ENCODE measurements around the gene GCN1.
"Not testable (repeated sequence)": the region's sequence is repeated elsewhere in the genome, so short reads cannot be mapped to it uniquely, and the experiment has no call there.

Gene GCN1

DNA sequence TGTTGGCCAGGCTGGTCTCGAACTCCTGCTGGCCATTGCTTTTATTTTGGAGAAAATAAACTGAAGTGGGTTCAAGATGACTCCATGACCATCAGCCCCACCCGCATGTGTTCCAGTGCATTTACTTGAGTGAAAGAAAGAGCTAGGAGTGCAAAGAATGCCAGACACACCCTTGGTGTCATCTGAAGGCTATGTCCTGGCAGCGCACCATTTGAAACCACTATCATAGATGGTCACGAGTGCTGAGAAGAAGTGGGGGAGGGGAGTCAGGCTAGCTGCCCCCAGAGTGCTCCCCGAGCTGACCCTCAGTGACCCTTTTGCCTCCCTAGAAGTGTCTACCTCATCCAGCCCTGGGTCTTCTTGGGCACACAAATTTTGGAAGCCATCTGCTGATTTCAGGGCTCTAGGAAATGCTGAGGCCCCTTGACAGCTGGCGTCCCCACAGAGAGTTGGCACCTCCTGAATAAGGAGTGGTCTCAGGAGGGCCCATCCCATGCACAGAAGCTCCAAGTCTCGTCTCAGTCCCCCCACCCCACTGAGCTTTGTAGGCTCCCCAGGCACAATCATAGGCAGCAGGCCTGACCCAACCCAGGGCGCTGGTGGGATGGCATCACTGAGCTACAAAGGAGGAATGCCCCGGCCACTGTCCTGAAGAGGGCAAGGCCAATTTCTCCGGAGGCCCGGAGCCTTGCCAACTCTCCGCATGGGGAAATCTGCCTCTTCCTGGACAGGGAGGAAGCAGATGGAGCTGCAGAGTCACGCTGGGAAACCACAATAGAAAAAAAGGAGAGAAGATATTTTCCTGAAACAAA, 43.1 kb upstream of the GCN1 start:
- no peaks in the 10 kb centered on the region for H3K27me3 ChIP-seq (ENCODE audit: control insufficient read depth in 2 of 2, insufficient read depth in 2 of 2, low read length in 2 of 2)
- peak overlapping the region; percentile 44 to 66 for H3K27ac ChIP-seq (ENCODE audit: low read depth in 2 of 2, low read length in 2 of 2)
- no peak overlapping the region for H3K4me3 ChIP-seq (ENCODE audit: low read length in 2 of 2)
- peaks cover 47 to 59% of the 10 kb centered on the region in 2 donors for H3K4me1 ChIP-seq (ENCODE audit: control insufficient read depth in 2 of 2, insufficient read depth in 2 of 2, low read length in 2 of 2)
- no peaks in the 10 kb centered on the region for H3K9me3 ChIP-seq (ENCODE audit: control insufficient read depth in 2 of 2, low read length in 2 of 2)
- peaks cover 0 to 3% of the 10 kb centered on the region in 2 donors for H3K36me3 ChIP-seq (ENCODE audit: control insufficient read depth in 2 of 2, insufficient read depth in 2 of 2, low read length in 2 of 2)
- peak overlapping the region in 1 of 2 donors; percentile 21 for H3K9ac ChIP-seq (ENCODE audit: low read depth in 1 of 2, low read length in 2 of 2)

DNA sequence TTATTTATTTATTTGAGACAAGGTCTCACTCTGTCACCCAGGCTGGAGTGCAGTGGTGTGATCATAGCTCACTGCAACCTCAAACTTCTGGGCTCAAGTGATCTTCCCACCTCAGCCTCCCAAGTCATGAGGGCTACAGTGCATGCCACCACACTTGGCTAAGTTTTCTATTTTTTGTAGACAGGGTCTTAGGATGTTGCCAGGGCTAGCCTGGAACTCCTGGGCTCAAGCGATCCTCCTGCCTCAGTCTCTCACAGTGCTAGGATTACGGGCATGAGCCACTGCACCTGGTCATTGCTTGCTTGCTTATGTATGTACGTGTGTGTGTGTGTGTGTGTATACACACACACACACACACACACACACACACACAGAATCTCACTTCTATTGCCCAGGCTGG, 42.3 kb upstream of the GCN1 start:
- peaks cover 49 to 61% of the 10 kb centered on the region in 2 donors for H3K4me1 ChIP-seq (ENCODE audit: control insufficient read depth in 2 of 2, insufficient read depth in 2 of 2, low read length in 2 of 2)
- not testable (repeated sequence) for H3K9me3 ChIP-seq (ENCODE audit: control insufficient read depth in 2 of 2, low read length in 2 of 2); H3K36me3 ChIP-seq (ENCODE audit: control insufficient read depth in 2 of 2, insufficient read depth in 2 of 2, low read length in 2 of 2); H3K27ac ChIP-seq (ENCODE audit: low read depth in 2 of 2, low read length in 2 of 2); H3K9ac ChIP-seq (ENCODE audit: low read depth in 1 of 2, low read length in 2 of 2); H3K27me3 ChIP-seq (ENCODE audit: control insufficient read depth in 2 of 2, insufficient read depth in 2 of 2, low read length in 2 of 2); H3K4me3 ChIP-seq (ENCODE audit: low read length in 2 of 2)

DNA sequence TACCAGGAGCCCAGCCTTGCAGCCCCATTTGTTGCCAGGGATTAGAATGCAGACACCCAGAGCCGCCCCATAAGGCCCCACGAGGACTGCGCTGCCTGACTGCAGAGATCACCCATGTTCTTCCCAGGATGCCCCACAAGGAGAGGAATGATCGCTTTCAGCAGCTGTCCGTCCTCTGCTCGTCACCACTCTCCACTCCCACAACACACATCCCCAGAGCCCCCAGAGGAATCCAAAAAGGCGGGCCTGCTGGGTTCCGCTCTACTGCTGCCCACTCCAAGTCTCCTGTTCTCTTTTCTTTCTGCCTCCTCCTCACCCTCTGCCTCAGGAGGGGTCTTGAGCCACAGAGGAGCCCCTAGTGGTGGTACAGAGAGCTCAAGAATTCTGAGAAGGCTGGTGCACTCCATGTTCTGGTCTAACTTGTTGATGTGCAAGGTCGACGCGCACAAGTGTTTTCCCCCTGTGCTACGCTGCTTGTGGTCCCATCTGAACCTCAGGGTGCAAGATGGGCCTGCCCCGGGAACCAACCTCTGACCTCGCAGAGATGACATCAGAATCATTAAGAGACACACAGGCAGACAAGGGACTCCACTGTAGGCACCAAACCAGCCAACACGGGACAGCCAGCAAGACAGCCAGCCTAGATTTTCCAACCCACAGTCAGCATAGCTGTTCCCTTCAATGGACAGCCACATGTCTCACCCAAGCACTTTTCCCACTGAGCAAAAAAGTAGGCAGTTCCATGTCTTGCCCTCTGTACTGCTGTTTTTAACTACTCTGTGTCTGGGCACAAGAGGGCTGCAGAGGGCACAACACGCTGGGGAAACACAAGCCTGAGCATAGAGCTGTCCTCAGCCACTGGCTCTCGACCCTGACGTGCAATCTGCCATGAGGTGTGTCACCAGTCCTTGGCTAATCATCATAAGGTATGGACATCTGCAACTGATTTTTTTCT, 41.1 kb upstream of the GCN1 start:
- Histone ChIP-seq H3K9ac (ENCODE audit: low read depth in 1 of 2, low read length in 2 of 2) (peak overlapping the region in 1 of 2 donors; percentile 6), H3K4me1 (ENCODE audit: control insufficient read depth in 2 of 2, insufficient read depth in 2 of 2, low read length in 2 of 2) (peaks cover 53 to 63% of the 10 kb centered on the region in 2 donors), H3K27ac (ENCODE audit: low read depth in 2 of 2, low read length in 2 of 2) (peak overlapping the region; percentile 70 to 81), H3K36me3 (ENCODE audit: control insufficient read depth in 2 of 2, insufficient read depth in 2 of 2, low read length in 2 of 2) (no peaks in the 10 kb centered on the region), H3K4me3 (ENCODE audit: low read length in 2 of 2) (no peak overlapping the region), H3K9me3 (ENCODE audit: control insufficient read depth in 2 of 2, low read length in 2 of 2) (no peaks in the 10 kb centered on the region), H3K27me3 (ENCODE audit: control insufficient read depth in 2 of 2, insufficient read depth in 2 of 2, low read length in 2 of 2) (no peaks in the 10 kb centered on the region)

DNA sequence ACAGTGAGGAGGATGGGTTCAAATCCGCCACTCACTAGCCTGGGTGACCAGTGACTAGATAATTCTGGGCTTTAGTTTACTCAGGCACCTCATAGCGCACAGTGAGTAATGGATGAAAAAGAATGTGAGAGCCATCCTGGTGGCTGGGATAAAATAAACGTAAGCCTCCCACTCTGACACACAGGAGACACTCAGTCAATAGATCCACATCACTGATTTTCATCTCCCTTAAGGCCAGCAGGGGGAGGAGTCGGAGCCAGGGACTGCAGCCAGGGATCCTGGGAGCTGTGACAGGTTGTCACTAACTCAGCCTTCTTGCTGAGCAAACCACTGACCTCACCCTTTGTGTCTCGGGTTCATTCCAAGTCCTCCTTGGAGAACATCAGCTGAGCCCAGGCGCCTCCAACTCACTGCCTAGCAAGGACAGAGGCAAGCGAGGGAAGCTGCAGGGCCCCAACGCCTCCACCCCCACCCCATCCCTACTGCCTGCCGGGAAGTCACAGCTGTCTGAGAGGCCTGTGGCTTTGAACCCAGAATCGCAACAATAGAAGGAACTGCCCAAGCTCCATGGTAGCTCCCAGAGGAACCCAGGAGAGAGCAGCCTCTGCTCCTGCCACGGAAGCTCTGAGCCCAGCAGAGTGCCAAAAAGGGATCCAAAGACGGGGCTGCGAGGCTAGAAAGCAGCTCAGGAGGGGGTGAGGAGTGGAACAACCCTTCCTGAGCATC, 40.3 kb upstream of the GCN1 start:
- peaks cover 60 to 67% of the 10 kb centered on the region in 2 donors for H3K4me1 ChIP-seq (ENCODE audit: control insufficient read depth in 2 of 2, insufficient read depth in 2 of 2, low read length in 2 of 2)
- no peaks in the 10 kb centered on the region for H3K27me3 ChIP-seq (ENCODE audit: control insufficient read depth in 2 of 2, insufficient read depth in 2 of 2, low read length in 2 of 2)
- H3K27ac ChIP-seq (ENCODE audit: low read depth in 2 of 2, low read length in 2 of 2): peak overlapping the region; percentile 70 to 81
- no peaks in the 10 kb centered on the region for H3K9me3 ChIP-seq (ENCODE audit: control insufficient read depth in 2 of 2, low read length in 2 of 2)
- H3K36me3 ChIP-seq (ENCODE audit: control insufficient read depth in 2 of 2, insufficient read depth in 2 of 2, low read length in 2 of 2): no peaks in the 10 kb centered on the region
- peak overlapping the region; percentile 6 to 24 for H3K9ac ChIP-seq (ENCODE audit: low read depth in 1 of 2, low read length in 2 of 2)
- no peak overlapping the region for H3K4me3 ChIP-seq (ENCODE audit: low read length in 2 of 2)

DNA sequence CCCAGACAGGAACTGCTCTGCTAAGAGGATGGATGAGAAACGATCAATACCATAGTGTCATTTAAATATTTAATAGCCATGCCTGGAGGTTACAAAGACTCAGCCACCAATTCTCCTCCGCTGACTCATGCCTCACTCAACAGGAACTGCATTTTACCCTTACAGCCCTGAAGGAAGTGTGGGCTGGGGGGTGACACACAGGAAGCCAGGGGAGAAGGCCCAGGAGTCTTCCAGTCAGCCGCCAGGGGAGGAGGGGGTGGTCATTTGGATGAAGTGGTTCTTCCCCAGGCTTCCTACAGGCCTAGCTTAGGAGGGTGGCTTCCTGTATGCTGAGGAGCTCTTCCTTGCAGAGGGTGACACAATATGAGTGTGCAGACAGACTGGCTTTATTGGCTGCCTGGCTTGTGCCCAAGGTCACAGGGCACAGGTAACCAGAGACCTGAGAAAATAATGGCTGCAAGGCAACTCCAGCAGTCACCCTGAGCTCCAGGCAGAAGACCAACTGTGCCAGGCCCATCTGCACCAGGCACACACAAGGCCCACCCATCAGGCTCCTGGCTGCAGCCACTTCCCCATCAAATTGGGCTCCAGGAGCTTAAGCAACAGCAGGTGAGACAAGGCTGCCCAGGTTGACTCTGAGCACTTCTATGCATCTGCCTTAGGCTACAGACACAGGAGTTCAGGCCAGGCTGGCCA, 36.9 kb upstream of the GCN1 start:
- H3K27ac ChIP-seq (ENCODE audit: low read depth in 2 of 2, low read length in 2 of 2): peak overlapping the region; percentile 78 to 81
- H3K4me1 ChIP-seq (ENCODE audit: control insufficient read depth in 2 of 2, insufficient read depth in 2 of 2, low read length in 2 of 2): peaks cover 73 to 83% of the 10 kb centered on the region in 2 donors
- no peaks in the 10 kb centered on the region for H3K36me3 ChIP-seq (ENCODE audit: control insufficient read depth in 2 of 2, insufficient read depth in 2 of 2, low read length in 2 of 2)
- H3K9ac ChIP-seq (ENCODE audit: low read depth in 1 of 2, low read length in 2 of 2): peak overlapping the region; percentile 14 to 36
- H3K27me3 ChIP-seq (ENCODE audit: control insufficient read depth in 2 of 2, insufficient read depth in 2 of 2, low read length in 2 of 2): no peaks in the 10 kb centered on the region
- H3K9me3 ChIP-seq (ENCODE audit: control insufficient read depth in 2 of 2, low read length in 2 of 2): no peaks in the 10 kb centered on the region
- H3K4me3 ChIP-seq (ENCODE audit: low read length in 2 of 2): peak overlapping the region in 1 of 2 donors; percentile 22

DNA sequence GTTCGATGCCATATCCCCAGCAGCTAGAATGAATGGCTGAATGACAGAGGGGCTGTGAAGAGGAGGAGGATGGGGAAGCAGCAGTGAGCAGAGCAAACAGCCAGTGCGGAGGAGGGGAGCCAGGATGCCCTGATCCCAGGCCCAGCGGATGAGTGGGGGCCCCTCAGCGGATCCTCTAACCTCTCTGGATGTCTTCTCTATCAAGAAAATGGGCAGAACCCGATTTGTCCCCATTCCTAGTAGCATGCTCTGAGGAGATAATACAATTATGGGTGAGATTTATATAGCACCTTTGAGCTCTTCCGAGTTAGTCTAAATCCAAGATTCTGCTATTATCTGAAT, 36.4 kb upstream of the GCN1 start:
- Histone ChIP-seq H3K36me3 (ENCODE audit: control insufficient read depth in 2 of 2, insufficient read depth in 2 of 2, low read length in 2 of 2) (no peaks in the 10 kb centered on the region), H3K27ac (ENCODE audit: low read depth in 2 of 2, low read length in 2 of 2) (peak overlapping the region; percentile 78 to 81), H3K4me3 (ENCODE audit: low read length in 2 of 2) (peak overlapping the region in 1 of 2 donors; percentile 22), H3K4me1 (ENCODE audit: control insufficient read depth in 2 of 2, insufficient read depth in 2 of 2, low read length in 2 of 2) (peaks cover 75 to 87% of the 10 kb centered on the region in 2 donors), H3K9me3 (ENCODE audit: control insufficient read depth in 2 of 2, low read length in 2 of 2) (no peaks in the 10 kb centered on the region), H3K9ac (ENCODE audit: low read depth in 1 of 2, low read length in 2 of 2) (peak overlapping the region; percentile 14 to 29), H3K27me3 (ENCODE audit: control insufficient read depth in 2 of 2, insufficient read depth in 2 of 2, low read length in 2 of 2) (no peaks in the 10 kb centered on the region)

DNA sequence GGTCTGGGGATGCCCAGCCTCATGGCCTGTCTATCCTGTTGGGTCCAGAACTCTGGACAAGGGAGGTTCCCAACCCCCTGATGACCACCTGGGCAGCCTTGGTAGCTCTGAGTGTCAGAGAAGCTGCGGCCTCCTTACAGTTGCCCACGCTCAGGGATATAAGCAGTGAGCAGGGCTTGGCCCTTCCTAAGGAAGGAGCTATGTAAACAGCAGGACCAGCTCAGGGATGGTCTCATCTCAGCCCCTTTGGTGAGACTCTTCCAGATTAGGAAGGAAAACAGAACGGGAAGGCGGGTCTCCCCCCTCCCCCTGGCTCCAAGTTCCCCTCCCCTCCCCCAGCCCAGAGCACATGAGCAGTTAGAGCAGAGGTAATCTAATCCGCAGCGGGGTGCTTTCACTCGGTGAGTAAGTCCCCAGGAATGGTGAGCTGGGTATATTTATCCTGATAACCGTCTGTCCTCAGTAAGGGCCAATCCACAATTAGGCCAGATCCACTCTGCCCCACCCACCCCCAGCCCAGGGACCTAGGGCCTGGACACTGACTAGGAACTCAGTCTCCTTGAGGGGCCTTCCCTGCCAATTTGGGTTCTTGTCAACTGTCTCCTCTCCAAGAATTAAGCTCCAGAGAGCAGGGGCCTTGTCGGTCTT, 35.9 kb upstream of the GCN1 start:
- Histone ChIP-seq H3K4me3 (ENCODE audit: low read length in 2 of 2) (peak overlapping the region; percentile 0 to 20), H3K27me3 (ENCODE audit: control insufficient read depth in 2 of 2, insufficient read depth in 2 of 2, low read length in 2 of 2) (no peaks in the 10 kb centered on the region), H3K27ac (ENCODE audit: low read depth in 2 of 2, low read length in 2 of 2) (peak overlapping the region; percentile 78 to 81), H3K9ac (ENCODE audit: low read depth in 1 of 2, low read length in 2 of 2) (peak overlapping the region; percentile 32 to 47), H3K9me3 (ENCODE audit: control insufficient read depth in 2 of 2, low read length in 2 of 2) (no peaks in the 10 kb centered on the region), H3K36me3 (ENCODE audit: control insufficient read depth in 2 of 2, insufficient read depth in 2 of 2, low read length in 2 of 2) (no peaks in the 10 kb centered on the region), H3K4me1 (ENCODE audit: control insufficient read depth in 2 of 2, insufficient read depth in 2 of 2, low read length in 2 of 2) (peaks cover 76 to 86% of the 10 kb centered on the region in 2 donors)

DNA sequence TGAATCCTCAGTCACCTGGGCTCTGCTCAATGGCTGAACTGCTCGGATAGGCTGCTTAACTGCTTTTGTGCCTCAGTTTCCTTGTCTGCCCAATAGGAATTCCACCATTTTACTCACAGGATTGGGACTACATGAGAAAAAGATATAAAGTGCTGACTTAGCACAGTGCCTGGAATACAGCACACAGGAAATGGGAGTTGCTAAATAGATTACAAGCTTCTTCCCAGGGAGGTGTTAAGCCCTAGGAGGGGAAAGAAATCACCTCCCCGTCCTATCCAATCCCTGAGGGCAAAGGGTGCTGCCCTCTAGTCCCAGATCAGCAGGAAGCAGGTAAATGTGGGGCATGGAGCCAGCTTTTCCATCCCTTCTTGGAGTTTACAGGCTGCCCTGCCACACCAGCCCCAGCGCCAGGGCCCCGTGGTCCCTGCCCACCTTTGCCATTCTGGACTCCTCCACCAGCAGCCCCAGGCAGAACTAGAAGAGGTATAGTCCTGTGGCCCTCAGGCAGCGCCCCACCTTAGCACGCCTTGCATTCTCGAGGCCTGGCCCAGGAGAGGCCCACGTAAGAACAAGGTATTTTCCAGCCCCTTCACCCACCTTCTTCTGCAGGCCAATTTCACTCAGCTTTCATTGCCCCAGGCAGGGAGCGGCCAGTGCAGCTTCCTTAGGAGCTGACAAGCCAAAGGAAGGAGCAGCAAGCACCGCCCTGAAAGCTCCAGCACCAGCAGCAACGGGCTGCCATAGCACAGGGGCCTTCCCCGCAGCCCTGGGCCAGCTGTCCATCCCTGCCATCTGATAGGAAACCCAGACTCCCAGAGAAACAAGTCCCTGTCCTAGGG, 35.2 kb upstream of the GCN1 start:
- Histone ChIP-seq H3K9ac (ENCODE audit: low read depth in 1 of 2, low read length in 2 of 2) (peak overlapping the region; percentile 41 to 47), H3K4me1 (ENCODE audit: control insufficient read depth in 2 of 2, insufficient read depth in 2 of 2, low read length in 2 of 2) (peaks cover 73 to 87% of the 10 kb centered on the region in 2 donors), H3K9me3 (ENCODE audit: control insufficient read depth in 2 of 2, low read length in 2 of 2) (no peaks in the 10 kb centered on the region), H3K27me3 (ENCODE audit: control insufficient read depth in 2 of 2, insufficient read depth in 2 of 2, low read length in 2 of 2) (no peaks in the 10 kb centered on the region), H3K36me3 (ENCODE audit: control insufficient read depth in 2 of 2, insufficient read depth in 2 of 2, low read length in 2 of 2) (no peaks in the 10 kb centered on the region), H3K27ac (ENCODE audit: low read depth in 2 of 2, low read length in 2 of 2) (peak overlapping the region; percentile 78 to 81), H3K4me3 (ENCODE audit: low read length in 2 of 2) (peak overlapping the region; percentile 0 to 31)

All from mucosa of rectum (tissue), 2 donors.